ENCODE data around the gene IFNGR2. TPM values are rescaled to one million over a fixed set of nuclear protein-coding genes. Genes with fewer than 3 reads are reported as not detected.

Gene IFNGR2
- total and polyA plus RNA-seq, 2 of the 13 experiments (the other 11 are each of a cell fraction or from before 2014, with no cell fraction given): 61.3 to 117 TPM

GRCh38 chr21:33480481-33481103, 77.4 kb downstream of the IFNGR2 start:
- FAIRE-seq (no peak), ATAC-seq (no peak), DNase-seq (ENCODE audit: low spot score) (no peak)
- ChIA-PET CTCF (ENCODE audit: low intra/inter-chr PET ratio, low total read pairs) (no interaction called here), POLR2A (interaction anchor here (0.7 to 3.6 kb wide), 21 partner anchors 10 to 753 kb away, joined by 3 to 96 read pairs (median 5); partner anchors contain the start of genes DNAJC28, DONSON, GART and IFNAR1)
- Histone ChIP-seq H2AFZ (ENCODE audit: low read length) (peak overlapping the region; percentile 96), H3K9ac (ENCODE audit: insufficient read depth, low read depth, low read length) (peak overlapping the region; percentile 90), H3K36me3 (replicated peaks in 1 of 2; ENCODE audit: control insufficient read depth in 1 of 2, insufficient read depth in 2 of 2, low read length in 2 of 2) (no peaks in the 10 kb centered on the region), H3K4me2 (ENCODE audit: low read depth, low read length) (peak overlapping the region; percentile 76), H3K4me3 (replicated peaks in 1 of 3; ENCODE audit: insufficient read depth in 1 of 3, low read depth in 2 of 3, low read length in 3 of 3) (peak overlapping the region; percentile 62 to 85 (median 65)), H3K4me1 (ENCODE audit: insufficient read depth, low read length) (peaks cover 25% of the 10 kb centered on the region), H3K9me3 (ENCODE audit: low read length) (no peaks in the 10 kb centered on the region), H3K27ac (ENCODE audit: extremely low read length, insufficient read depth, low read length) (peak overlapping the region; percentile 86), H3K27me3 (ENCODE audit: control insufficient read depth in 1 of 2, insufficient read depth in 2 of 2, low read length in 2 of 2) (no peaks in the 10 kb centered on the region; a peak in 1 of 5 replicates), H4K20me1 (ENCODE audit: insufficient read depth, low read length) (no peaks in the 10 kb centered on the region), H3K79me2 (ENCODE audit: insufficient read depth, low read length) (peaks cover 13% of the 10 kb centered on the region)
- intact Hi-C loops (cut with micrococcal nuclease; ENCODE audit: unreplicated experiment): no loop called here
- TSS peak; percentile 93 for BruUV-seq (replicated peaks)
- WGBS (ENCODE audit: low lambda C conversion rate): 8% methylated on average over 17 of the region's 17 CpGs
- in situ Hi-C loops (cut with HindIII; ENCODE audit: extremely low pct_ligation_motif_present, low pct_unique_long_range_greater_than_20kb): no loop called here
- TF ChIP-seq SOX13 (IDR thresholded peaks at IDR 0.05): no peak
- TF ChIP-seq SOX13 (CRISPR knock-in tag; conservative IDR thresholded peaks at IDR 0.05 in 1 of 2, IDR thresholded peaks at IDR 0.05 in 1 of 2): no peak
- no peak for TF ChIP-seq SNAPC5 (CRISPR knock-in tag; IDR thresholded peaks at IDR 0.05; ENCODE audit: borderline replicate concordance)
- TF ChIP-seq RNF219 (CRISPR knock-in tag; IDR thresholded peaks at IDR 0.05): peak; percentile 45; the same call in 1 of the 2 replicates
- no peak for TF ChIP-seq GATAD2A (CRISPR knock-in tag; IDR thresholded peaks at IDR 0.05)
- TF ChIP-seq ZNF33A (CRISPR knock-in tag; IDR thresholded peaks at IDR 0.05; ENCODE audit: borderline replicate concordance): no peak
- TF ChIP-seq ZNF263 (CRISPR knock-in tag; IDR thresholded peaks at IDR 0.05): peak; percentile 7; the same call in 1 of the 2 replicates
- TF ChIP-seq TMF1 (CRISPR knock-in tag; IDR thresholded peaks at IDR 0.05; ENCODE audit: low read depth): no peak
- TF ChIP-seq ZNF850 (CRISPR knock-in tag; conservative IDR thresholded peaks at IDR 0.05): no peak
- TF ChIP-seq ZNF17 (CRISPR knock-in tag; IDR thresholded peaks at IDR 0.05): no peak
- TF ChIP-seq ZNF768 (CRISPR knock-in tag; IDR thresholded peaks at IDR 0.05): no peak
- TF ChIP-seq NR3C1 (CRISPR knock-in tag; IDR thresholded peaks at IDR 0.05): no peak
- no peak for TF ChIP-seq SP140L (CRISPR knock-in tag; IDR thresholded peaks at IDR 0.05; ENCODE audit: borderline replicate concordance)
- TF ChIP-seq TIGD3 (CRISPR knock-in tag; IDR thresholded peaks at IDR 0.05; ENCODE audit: borderline replicate concordance): no peak
- TF ChIP-seq UBTF (CRISPR knock-in tag; IDR thresholded peaks at IDR 0.05): no peak
- TF ChIP-seq ZNF589 (CRISPR knock-in tag; conservative IDR thresholded peaks at IDR 0.05): no peak
- no peak for TF ChIP-seq MTA1 (CRISPR knock-in tag; IDR thresholded peaks at IDR 0.05; ENCODE audit: borderline replicate concordance)
- no peak for TF ChIP-seq RBAK (CRISPR knock-in tag; IDR thresholded peaks at IDR 0.05)
- TF ChIP-seq SMAD1 (CRISPR knock-in tag; IDR thresholded peaks at IDR 0.05; ENCODE audit: borderline replicate concordance, low read depth): 0 out of 2 replicates have a peak, but pooled peaks have one; percentile 6
- TF ChIP-seq ZNF256 (CRISPR knock-in tag; conservative IDR thresholded peaks at IDR 0.05): no peak

Data from HepG2 (cell line).